ENCODE data around the gene ZNF700.
A peak's percentile ranks its signal among the peaks of the same experiment; 100 is the strongest.
"Not testable (repeated sequence)": the region's sequence is repeated elsewhere in the genome, so short reads cannot be mapped to it uniquely, and the experiment has no call there.

ZNF700 gene

DNA sequence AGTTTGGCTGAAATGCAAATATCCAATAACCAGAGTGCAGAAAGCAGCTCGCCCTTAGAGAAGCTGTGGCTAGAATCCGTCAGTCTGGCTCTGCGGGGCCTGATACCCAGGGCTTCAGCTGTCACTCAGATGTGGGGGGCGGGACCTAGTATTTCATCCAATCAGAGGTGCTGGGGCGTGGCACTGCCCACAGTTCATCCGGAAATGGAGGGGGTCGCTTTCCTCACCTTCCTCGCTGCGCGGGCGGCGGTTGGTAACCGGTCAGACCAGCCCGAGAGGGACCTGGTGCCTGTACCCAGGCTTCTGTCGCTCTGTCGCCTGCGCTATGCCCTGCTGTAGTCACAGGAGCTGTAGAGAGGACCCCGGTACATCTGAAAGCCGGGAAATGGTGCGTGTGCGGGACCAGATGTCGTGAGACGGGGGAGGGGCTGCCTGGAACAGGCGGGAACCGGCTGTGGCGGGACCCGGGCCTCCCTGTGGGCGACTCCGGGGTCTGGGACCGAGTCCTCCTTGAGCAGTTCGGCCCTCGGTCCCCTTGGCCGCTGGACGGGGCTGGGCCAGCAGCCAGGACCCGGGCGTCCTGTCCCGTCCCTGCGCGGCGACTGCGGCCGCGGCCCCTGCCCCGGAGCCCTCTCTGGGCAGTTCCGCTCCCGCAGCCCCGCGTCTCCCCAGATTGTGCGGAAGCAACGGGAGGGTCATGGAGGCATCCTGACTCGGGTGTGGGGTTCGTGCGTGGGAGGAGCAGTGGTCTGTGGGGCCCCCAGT, at the start of gene ZNF700:
TSS of gene ZNF700 (plus strand) at position 222 of the 765 bp plus-strand sequence. CDS start at position 326, 104 bp downstream.
- DNase-seq (ENCODE audit: low read depth) = peak; percentile 90

DNA sequence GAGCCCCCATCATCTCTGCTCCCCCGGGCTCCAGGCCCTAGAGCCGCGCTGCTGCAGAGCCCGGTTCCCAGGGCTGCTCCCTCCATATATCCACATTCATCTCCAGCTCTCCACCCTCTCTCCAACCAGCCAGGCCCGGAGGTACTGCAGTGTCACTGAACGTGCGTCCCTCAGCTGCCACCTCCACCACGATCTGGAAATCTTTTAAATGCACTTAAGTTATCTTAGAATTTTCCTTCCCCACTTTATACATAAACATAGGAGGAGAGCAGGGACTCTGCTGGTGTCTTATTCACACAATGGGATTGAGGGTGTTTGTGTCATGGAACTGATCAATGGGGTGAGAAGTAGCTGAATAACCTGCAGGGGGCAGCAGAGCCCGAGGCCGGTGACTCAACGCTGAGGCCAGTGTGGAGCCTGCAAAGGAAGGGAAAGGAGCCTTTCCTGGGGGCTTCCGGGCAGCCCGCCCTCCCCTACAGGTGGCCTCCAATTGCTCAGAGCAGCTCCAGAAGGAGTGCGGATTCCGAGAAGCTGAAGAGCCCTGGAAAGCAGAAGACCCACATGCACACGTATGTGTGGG, 45.1 kb upstream of the ZNF700 start:
- DNase-seq (ENCODE audit: low read depth) = peak; percentile 3

DNA sequence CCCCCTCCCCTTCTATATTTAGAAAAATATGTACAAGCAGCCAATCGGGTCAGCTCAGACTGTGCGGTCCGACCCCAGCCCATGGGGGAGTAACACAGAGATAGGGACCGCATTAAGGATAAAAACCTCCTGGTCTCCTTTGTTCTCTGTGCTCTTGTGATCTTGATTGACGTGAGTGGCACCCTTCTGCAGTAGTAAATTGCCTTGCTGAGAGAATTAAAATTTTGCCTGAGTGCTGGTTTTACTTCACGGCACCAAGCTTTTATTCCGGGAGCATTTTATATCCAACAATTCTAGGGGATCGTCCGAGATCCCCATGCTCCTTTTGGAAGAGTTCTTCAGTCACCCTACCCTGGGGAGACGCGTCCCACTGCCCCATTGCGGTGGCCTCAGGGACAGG, 44.3 kb upstream of the ZNF700 start:
- no peak for DNase-seq (ENCODE audit: low read depth)

DNA sequence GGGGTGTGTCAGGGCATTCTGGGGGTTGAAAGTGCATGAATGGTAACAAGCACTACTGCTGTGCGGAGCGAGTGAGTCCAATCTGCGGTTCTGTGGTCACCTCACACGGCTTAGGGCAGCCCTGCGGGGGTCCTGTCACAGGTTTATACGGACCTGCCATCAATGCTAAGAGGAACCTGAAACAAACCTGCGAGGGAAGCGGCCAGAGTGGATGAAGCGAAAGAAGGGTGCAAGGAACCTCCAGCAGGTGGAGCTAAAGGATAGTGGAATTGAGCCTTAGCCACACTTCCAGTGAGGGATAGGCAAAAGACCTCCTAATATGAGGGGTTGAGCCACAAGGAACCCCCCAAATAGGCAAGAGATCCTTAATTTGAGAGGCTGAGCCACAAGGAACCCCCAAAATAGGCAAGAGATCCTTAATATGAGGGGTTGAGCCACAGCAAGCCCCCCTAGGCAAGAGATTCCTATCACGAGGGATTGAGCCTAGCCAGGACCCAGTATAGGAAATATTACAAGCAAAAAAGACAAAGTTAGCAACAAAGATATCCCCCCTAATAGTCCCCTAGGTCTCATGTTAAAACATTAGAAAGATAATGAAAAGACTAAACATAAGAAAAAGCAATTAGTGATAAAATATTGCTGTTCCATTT, 43.6 kb upstream of the ZNF700 start:
- DNase-seq (ENCODE audit: low read depth) = peak; percentile 43

- no peak for DNase-seq (ENCODE audit: low read depth)
Observed at GRCh38 chr19:11882606-11883005, 42.3 kb upstream of the ZNF700 start.

DNA sequence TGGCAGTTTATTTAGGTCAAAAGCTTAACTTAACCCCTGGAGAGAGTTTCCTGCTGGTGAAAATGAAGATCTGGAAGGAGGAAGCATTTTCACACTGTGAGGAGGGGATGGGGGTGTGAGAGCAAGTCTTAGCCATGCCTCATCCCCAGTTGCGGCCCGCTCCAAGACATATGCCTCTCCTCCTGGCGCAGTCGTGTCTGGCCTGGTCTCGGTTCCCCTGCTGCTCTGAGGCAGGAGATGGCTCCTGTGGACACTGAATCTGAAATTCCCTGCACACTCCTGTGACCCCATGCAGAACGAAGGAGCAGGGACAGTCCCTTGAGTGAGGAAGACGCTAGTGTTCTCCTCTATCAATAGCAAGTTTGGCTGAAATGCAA, 37.7 kb upstream of the ZNF700 start:
- DNase-seq (ENCODE audit: low read depth) = no peak

DNA sequence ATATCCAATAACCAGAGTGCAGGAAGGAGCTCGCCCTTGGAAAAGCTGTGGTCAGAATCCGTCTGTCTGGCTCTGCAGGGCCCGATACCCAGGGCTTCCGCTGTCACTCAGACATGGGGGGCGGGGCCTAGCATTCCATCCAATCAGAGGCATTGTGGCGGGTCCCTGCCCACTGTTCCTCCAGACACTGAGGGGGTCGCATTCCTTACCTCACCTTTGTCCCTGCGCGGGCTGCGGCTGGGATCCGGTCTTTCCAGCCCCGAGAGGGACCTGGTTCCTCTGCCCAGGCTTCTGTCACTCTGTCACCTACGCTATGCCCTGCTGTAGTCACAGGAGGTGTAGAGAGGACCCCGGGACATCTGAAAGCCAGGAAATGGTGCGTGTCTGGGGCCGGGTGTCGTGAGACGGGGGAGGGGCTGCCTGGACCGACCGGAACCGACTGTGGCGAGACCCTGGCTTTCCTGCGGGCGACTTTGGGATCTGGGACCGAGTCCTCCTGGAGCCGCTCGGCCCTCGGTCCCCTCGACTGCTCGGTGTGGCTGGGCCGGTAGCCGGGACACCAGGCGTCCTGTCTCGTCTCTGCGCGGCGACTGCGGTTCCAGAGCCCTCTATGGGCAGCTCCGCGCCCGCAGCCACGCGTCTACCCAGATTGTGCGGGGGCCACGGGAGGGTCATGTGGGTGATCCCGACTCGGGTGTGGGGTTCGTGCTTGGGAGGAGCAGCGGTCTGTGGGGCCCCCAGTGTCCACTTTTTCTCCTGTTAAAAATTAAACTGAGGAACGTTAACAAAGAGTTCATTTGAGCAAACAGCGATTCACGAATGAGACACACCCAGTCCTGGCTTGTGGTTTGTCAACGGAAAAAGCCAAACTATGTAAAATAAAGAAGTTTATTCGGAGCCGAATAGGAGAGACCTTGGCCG, 37.0 kb upstream of the ZNF700 start, which contains the start of gene ZNF69:
TSS of gene ZNF69 (plus strand) at position 172 of the 921 bp plus-strand sequence. CDS start at position 314, 142 bp downstream.
- DNase-seq (ENCODE audit: low read depth) = peak; percentile 35

DNA sequence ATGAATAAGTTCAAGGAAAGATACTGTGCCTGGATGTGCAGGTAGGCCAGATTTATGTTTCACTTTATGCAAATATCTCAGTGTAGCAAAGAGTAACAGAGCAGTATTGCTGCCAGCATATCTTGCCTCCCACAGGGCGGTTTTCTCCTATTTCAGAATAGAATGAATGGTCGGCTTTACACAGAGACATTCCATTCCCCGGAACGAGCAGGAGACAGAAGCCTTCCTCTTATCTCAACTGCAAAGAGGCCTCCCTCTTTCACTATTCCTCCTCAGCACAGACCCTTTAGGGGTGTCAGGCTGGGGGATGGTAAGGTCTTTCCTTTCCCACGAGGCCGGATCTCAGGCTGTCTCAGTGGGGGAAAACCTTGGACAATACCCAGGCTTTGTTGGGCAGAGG, 35.0 kb upstream of the ZNF700 start:
- not testable (repeated sequence) for DNase-seq (ENCODE audit: low read depth)

DNA sequence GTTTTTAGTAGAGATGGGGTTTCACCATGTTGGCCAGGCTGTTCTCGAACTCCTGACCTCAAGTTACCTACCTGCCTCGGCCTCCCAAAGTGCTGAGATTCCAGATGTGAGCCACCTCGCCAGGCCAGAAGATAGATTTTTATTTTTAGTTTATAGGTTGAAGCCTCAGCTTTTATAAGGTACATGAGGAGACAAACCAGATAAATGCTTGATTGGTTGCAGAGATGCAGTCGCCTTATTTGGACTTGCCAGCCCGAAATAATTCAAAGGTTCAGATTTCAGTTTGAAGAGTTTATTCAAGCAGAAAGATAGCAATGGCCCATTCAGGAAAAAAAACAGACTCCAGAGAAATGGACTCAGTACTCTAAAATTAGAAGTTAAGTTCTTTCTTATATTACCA, 34.3 kb upstream of the ZNF700 start:
- DNase-seq (ENCODE audit: low read depth) = no peak

DNA sequence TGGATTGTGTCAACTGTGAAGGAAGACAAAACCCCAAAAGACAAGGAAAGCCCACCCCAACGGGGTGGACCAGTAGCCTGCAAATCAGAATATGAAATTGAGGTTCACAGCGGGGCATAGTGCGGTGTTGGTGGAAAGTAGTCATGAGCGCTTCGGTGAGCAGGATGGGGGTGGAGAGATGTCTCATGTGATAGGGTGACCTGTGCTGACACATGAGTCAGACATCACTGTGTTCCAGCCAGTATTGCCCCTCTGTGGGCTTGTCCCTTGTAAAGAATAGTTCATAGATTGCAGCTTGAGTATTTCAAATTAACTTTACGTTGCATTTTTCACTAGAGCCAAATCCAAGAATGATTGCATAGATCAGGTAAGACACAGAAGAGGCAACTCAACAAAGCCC, 30.1 kb upstream of the ZNF700 start:
- DNase-seq (ENCODE audit: low read depth) = no peak

GRCh38 chr19:11902228-11902627, 22.7 kb upstream of the ZNF700 start:
- no peak for DNase-seq (ENCODE audit: low read depth)

- DNase-seq (ENCODE audit: low read depth) = no peak
Observed at GRCh38 chr19:11905928-11906327, 19.0 kb upstream of the ZNF700 start.

- not testable (repeated sequence) for DNase-seq (ENCODE audit: low read depth)
Observed at GRCh38 chr19:11911937-11912336, 13.0 kb upstream of the ZNF700 start.

DNA sequence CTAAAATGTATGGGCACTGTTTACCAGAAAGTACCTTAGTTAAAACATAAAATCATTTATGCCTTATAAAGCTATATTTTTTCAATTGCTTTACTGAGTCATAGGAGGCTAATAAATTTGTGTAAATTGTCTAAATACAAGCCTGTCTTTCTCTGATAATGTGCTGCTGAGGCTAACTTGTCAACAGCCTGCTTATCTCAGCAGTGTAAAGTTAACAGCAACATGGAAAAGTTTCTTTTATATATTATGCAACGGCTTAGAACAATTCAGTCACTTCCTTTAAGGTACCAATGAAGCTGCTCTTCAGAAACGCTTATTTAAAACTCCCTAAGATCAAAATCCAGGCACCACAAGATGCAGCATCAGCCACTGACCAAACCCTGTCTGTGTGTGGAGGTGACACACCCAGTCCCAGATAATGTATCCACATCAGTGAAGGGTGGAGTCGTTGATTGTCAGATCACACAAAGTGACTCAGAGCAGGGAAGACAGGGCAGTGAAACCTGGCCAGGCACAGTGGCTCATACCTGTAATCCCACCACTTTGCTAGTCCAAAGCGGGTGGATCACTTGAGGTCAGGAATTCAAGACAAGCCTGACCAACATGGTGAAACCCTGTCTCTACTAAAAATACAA, 10.4 kb upstream of the ZNF700 start:
- not testable (repeated sequence) for DNase-seq (ENCODE audit: low read depth)

- DNase-seq (ENCODE audit: low read depth) = no peak
Observed at GRCh38 chr19:11921852-11922495, 2.9 kb upstream of the ZNF700 start.

DNA sequence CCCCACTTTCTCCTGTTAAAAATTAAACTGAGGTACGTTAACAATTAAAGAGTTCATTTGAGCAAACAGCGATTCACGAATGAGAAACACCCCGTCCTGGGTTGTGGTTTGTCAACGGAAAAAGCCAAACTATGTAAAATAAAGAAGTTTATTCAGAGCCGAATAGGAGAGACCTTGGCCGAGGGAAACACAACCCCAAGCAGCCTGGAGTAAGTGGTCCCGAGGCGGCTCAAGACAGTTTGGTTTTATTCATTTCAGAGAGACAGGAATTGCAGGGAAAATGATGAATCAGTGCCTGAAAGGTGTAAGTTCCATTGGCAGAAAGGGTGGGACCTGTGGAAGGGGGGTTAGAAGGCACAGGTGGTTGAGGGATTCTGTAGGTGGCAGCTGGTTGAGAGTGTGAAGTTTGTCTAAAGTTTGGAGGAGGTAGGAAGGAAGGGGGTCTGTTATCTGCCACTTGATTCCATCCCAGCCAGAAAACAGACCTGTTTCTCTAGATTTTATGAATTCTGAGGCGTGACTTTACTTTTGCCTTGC, 812 bp downstream of the ZNF700 start:
- DNase-seq (ENCODE audit: low read depth) = not testable (repeated sequence)

DNA sequence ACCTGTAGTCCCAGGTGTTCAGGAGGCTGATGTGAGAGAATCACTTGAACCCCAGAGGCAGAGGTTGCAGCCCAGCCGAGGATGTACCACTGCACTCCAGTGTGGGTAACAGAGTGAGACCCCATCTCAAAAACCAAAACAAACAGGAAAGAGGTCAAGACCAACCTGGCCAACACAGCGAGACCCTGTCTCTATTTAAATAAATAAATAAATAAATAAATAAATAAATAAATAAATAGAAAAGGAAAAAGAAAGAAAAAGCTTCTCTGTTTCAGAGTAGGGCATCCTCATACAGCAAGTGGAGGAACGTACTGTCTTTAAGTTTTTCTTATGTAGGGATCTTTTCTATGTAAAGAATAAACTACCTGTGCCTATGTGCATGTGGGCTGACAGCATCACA, 2.3 kb downstream of the ZNF700 start:
- no peak for DNase-seq (ENCODE audit: low read depth)

- DNase-seq (ENCODE audit: low read depth) = no peak
Observed at GRCh38 chr19:11931051-11931450, 6.1 kb downstream of the ZNF700 start.

DNA sequence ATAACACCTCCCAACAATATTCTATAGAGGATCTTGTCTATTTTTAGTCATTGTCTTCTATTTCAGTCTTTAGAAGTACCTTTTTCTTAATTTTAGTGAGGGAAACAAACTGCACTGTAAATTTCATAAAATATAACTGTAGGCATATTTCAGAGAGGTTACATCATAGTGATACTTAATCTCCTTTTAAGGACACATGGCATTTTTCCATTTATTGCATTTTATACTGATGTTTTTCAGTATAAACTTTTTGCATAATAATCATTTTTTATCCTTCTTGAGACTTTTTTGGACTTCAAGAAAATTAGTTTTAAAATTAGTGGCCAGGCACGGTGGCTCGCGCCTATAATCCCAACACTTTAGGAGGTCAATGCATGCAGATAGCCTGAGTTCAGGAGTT, 6.6 kb downstream of the ZNF700 start:
- no peak for DNase-seq (ENCODE audit: low read depth)

- DNase-seq (ENCODE audit: low read depth) = not testable (repeated sequence)
Observed at GRCh38 chr19:11935829-11936228, 10.9 kb downstream of the ZNF700 start.

DNA sequence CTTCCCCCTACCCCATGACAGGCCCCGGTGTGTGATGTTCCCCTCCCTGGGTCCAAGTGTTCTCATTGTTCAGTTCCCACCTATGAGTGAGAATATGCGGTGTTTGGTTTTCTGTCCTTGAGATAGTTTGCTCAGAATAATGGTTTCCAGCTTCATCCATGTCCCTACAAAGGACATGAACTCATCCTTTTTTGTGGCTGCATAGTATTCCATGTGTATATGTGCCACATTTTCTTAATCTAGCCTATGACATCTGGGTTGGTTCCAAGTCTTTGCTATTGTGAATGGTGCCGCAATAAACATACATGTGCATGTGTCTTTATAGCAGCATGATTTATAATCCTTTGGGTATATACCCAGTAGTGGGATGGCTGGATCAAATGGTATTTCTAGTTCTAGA, 13.5 kb downstream of the ZNF700 start:
- DNase-seq (ENCODE audit: low read depth) = not testable (repeated sequence)
